KMS-11 (cell line): ENCODE data around the gene MUC21.
"Not testable (repeated sequence)": the region's sequence is repeated elsewhere in the genome, so short reads cannot be mapped to it uniquely, and the experiment has no call there.

Experiments used
- H2AFZ ChIP-seq: fragments of 200-600 bp; sonication (generic); 2 replicates; pipeline ENCODE4 v1.6.1; 2016; ENCODE audit warnings: antibody characterized with exemption, mixed run types, low read depth
- H3K27ac ChIP-seq: fragments of 200-600 bp; sonication (generic); 2 replicates; pipeline ENCODE4 v1.6.1; 2016; ENCODE audit warnings: mild to moderate bottlenecking, mixed run types
- H3K27me3 ChIP-seq: fragments of 200-600 bp; sonication (generic); 2 replicates; pipeline ENCODE4 v1.6.1; 2017; ENCODE audit warnings: mild to moderate bottlenecking, low read depth, mixed run types, moderate library complexity; ENCODE audit not compliant: insufficient read depth
- H3K36me3 ChIP-seq: fragments of 200-600 bp; sonication (generic); 2 replicates; pipeline ENCODE4 v1.6.1; 2017; ENCODE audit warnings: mild to moderate bottlenecking, mixed run types; ENCODE audit not compliant: insufficient read depth
- H3K4me1 ChIP-seq: fragments of 200-600 bp; sonication (generic); 2 replicates; pipeline ENCODE4 v1.6.1; 2016; ENCODE audit warnings: mild to moderate bottlenecking, low read depth, mixed run types; ENCODE audit not compliant: poor library complexity, severe bottlenecking
- H3K4me2 ChIP-seq: fragments of 200-600 bp; sonication (generic); 2 replicates; pipeline ENCODE4 v1.7.0; 2016; ENCODE audit warnings: mild to moderate bottlenecking, mixed run types
- H3K4me3 ChIP-seq: fragments of 200-600 bp; sonication (generic); IDR thresholded peaks from 2 replicates; pipeline ENCODE4 v1.6.1; 2017; ENCODE audit warnings: low read depth, low read length, mixed read lengths; ENCODE audit not compliant: insufficient read depth
- H3K79me2 ChIP-seq: fragments of 200-600 bp; sonication (generic); 2 replicates; pipeline ENCODE4 v1.6.1; 2016; ENCODE audit warnings: low read depth, mixed run types; ENCODE audit not compliant: insufficient read depth
- H3K9ac ChIP-seq: fragments of 200-600 bp; sonication (generic); 2 replicates; pipeline ENCODE4 v1.6.1; 2016; ENCODE audit warnings: mild to moderate bottlenecking, mixed run types
- H4K20me1 ChIP-seq: fragments of 200-600 bp; sonication (generic); 2 replicates; pipeline ENCODE4 v1.6.1; 2016; ENCODE audit warnings: mild to moderate bottlenecking, mixed run types; ENCODE audit not compliant: insufficient read depth
- CTCF ChIP-seq: fragments of 200-600 bp; sonication (generic); conservative IDR thresholded peaks from 2 replicates; pipeline ENCODE4 v1.6.1; 2017; ENCODE audit warnings: low read depth, mild to moderate bottlenecking, antibody characterized with exemption, low read length, moderate library complexity, mixed read lengths

The MUC21 gene

GRCh38 chr6:30997301-30997700 lies 13.8 kb downstream of the MUC21 start:
- Histone ChIP-seq H3K27me3 (no peaks in the 10 kb centered on the region), H3K27ac (no peak overlapping the region), H3K4me2 (no peak overlapping the region), H3K4me3 (no peak overlapping the region), H3K79me2 (no peaks in the 10 kb centered on the region), H3K36me3 (no peaks in the 10 kb centered on the region), H3K9ac (no peak overlapping the region), H4K20me1 (no peaks in the 10 kb centered on the region), H3K4me1 (no peaks in the 10 kb centered on the region), H2AFZ (no peak overlapping the region)
- TF ChIP-seq CTCF = no peak

GRCh38 chr6:30998785-30999184 lies 15.3 kb downstream of the MUC21 start:
- Histone ChIP-seq H2AFZ (no peak overlapping the region), H3K4me1 (no peaks in the 10 kb centered on the region), H3K79me2 (no peaks in the 10 kb centered on the region), H3K9ac (no peak overlapping the region), H3K27ac (no peak overlapping the region), H3K27me3 (no peaks in the 10 kb centered on the region), H3K36me3 (no peaks in the 10 kb centered on the region), H4K20me1 (no peaks in the 10 kb centered on the region), H3K4me2 (no peak overlapping the region), H3K4me3 (no peak overlapping the region)
- no peak for TF ChIP-seq CTCF

- H3K4me3 ChIP-seq, H3K27me3 ChIP-seq, H3K79me2 ChIP-seq, H2AFZ ChIP-seq, H3K9ac ChIP-seq, H3K4me2 ChIP-seq, H3K36me3 ChIP-seq, H3K27ac ChIP-seq, H4K20me1 ChIP-seq, H3K4me1 ChIP-seq: not testable (repeated sequence)
These were observed 16.7 kb downstream of the MUC21 start for GRCh38 chr6:31000067-31000860.

- H3K4me2 ChIP-seq = no peak overlapping the region
- H3K79me2 ChIP-seq = no peaks in the 10 kb centered on the region
- H3K27me3 ChIP-seq = no peaks in the 10 kb centered on the region
- no peak overlapping the region for H2AFZ ChIP-seq
- H3K4me1 ChIP-seq = no peaks in the 10 kb centered on the region
- no peaks in the 10 kb centered on the region for H4K20me1 ChIP-seq
- H3K27ac ChIP-seq = no peak overlapping the region
- no peaks in the 10 kb centered on the region for H3K36me3 ChIP-seq
- no peak overlapping the region for H3K4me3 ChIP-seq
- H3K9ac ChIP-seq = no peak overlapping the region
- TF ChIP-seq CTCF = no peak
These were observed 17.9 kb downstream of the MUC21 start for GRCh38 chr6:31001281-31001888.

GRCh38 chr6:31002471-31002870 lies 19.0 kb downstream of the MUC21 start:
- H3K27me3 ChIP-seq = no peaks in the 10 kb centered on the region
- no peak overlapping the region for H3K9ac ChIP-seq
- H2AFZ ChIP-seq = no peak overlapping the region
- no peak for TF ChIP-seq CTCF
- H3K79me2 ChIP-seq = no peaks in the 10 kb centered on the region
- H3K27ac ChIP-seq = no peak overlapping the region
- no peak overlapping the region for H3K4me3 ChIP-seq
- no peak overlapping the region for H3K4me2 ChIP-seq
- H4K20me1 ChIP-seq = no peaks in the 10 kb centered on the region
- H3K4me1 ChIP-seq = no peaks in the 10 kb centered on the region
- no peaks in the 10 kb centered on the region for H3K36me3 ChIP-seq
